ENCODE data around the gene GK.
A peak's percentile ranks its signal among the peaks of the same experiment; 100 is the strongest.

- TF ChIP-seq, protein P1, sequence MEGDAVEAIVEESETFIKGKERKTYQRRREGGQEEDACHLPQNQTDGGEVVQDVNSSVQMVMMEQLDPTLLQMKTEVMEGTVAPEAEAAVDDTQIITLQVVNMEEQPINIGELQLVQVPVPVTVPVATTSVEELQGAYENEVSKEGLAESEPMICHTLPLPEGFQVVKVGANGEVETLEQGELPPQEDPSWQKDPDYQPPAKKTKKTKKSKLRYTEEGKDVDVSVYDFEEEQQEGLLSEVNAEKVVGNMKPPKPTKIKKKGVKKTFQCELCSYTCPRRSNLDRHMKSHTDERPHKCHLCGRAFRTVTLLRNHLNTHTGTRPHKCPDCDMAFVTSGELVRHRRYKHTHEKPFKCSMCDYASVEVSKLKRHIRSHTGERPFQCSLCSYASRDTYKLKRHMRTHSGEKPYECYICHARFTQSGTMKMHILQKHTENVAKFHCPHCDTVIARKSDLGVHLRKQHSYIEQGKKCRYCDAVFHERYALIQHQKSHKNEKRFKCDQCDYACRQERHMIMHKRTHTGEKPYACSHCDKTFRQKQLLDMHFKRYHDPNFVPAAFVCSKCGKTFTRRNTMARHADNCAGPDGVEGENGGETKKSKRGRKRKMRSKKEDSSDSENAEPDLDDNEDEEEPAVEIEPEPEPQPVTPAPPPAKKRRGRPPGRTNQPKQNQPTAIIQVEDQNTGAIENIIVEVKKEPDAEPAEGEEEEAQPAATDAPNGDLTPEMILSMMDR (IDR thresholded peaks at IDR 0.05; ENCODE audit: insufficient read depth, low read length): no peak
- TF ChIP-seq, protein P2, sequence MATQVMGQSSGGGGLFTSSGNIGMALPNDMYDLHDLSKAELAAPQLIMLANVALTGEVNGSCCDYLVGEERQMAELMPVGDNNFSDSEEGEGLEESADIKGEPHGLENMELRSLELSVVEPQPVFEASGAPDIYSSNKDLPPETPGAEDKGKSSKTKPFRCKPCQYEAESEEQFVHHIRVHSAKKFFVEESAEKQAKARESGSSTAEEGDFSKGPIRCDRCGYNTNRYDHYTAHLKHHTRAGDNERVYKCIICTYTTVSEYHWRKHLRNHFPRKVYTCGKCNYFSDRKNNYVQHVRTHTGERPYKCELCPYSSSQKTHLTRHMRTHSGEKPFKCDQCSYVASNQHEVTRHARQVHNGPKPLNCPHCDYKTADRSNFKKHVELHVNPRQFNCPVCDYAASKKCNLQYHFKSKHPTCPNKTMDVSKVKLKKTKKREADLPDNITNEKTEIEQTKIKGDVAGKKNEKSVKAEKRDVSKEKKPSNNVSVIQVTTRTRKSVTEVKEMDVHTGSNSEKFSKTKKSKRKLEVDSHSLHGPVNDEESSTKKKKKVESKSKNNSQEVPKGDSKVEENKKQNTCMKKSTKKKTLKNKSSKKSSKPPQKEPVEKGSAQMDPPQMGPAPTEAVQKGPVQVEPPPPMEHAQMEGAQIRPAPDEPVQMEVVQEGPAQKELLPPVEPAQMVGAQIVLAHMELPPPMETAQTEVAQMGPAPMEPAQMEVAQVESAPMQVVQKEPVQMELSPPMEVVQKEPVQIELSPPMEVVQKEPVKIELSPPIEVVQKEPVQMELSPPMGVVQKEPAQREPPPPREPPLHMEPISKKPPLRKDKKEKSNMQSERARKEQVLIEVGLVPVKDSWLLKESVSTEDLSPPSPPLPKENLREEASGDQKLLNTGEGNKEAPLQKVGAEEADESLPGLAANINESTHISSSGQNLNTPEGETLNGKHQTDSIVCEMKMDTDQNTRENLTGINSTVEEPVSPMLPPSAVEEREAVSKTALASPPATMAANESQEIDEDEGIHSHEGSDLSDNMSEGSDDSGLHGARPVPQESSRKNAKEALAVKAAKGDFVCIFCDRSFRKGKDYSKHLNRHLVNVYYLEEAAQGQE (IDR thresholded peaks at IDR 0.05; ENCODE audit: insufficient replicate concordance, low read depth): peak; percentile 45
- TF ChIP-seq GABPA (IDR thresholded peaks at IDR 0.05; ENCODE audit: low read depth): no peak
- TF ChIP-seq POLR2AphosphoS5 (IDR thresholded peaks at IDR 0.05; ENCODE audit: low read depth): no peak; the same call in 1 of the 2 replicates
- TF ChIP-seq SPI1 (IDR thresholded peaks at IDR 0.05; ENCODE audit: borderline replicate concordance, low read depth): no peak
Measured at GRCh38 chrX:30652527-30653414, 452 bp upstream of the GK start.
